GM23338 (cell line): Measurements from ENCODE around the gene CDH4.

Experiments used
- EZH2 ChIP-seq: fragments of 200-600 bp; sonication (generic); IDR thresholded peaks from one replicate; pipeline ENCODE4 v1.8.0; 2017; ENCODE audit warnings: antibody characterized with exemption, mild to moderate bottlenecking, low read depth; ENCODE audit not compliant: unreplicated experiment
- EZH2phosphoT487 ChIP-seq: fragments of 200-600 bp; sonication (generic); IDR thresholded peaks from one replicate; pipeline ENCODE4 v1.8.1; 2018; ENCODE audit warnings: antibody characterized with exemption; ENCODE audit not compliant: unreplicated experiment
- JUNB ChIP-seq: IDR thresholded peaks from one replicate; pipeline ENCODE4 v1.6.1; 2016; ENCODE audit warnings: antibody characterized with exemption; ENCODE audit not compliant: unreplicated experiment
- POLR2AphosphoS5 ChIP-seq: IDR thresholded peaks from 2 replicates; pipeline ENCODE4 v1.6.1; 2016; ENCODE audit warnings: antibody characterized with exemption, low read depth
- STAT1 ChIP-seq: IDR thresholded peaks from one replicate; pipeline ENCODE4 v1.6.1; 2016; ENCODE audit warnings: antibody characterized with exemption; ENCODE audit not compliant: unreplicated experiment
- TF ChIP-seq, protein P1 (sequence below), 2 experiments: fragments of 200-600 bp in 1 of 2; sonication (generic) in 1 of 2; conservative IDR thresholded peaks; 2 replicates each; pipeline versions ENCODE4 v1.5.1 to v1.6.1; 2016 to 2017; ENCODE audit warnings: antibody characterized with exemption in 2 of 2, low read depth in 2 of 2, mild to moderate bottlenecking in 2 of 2, moderate library complexity in 1 of 2
- TF ChIP-seq, protein P2 (sequence below): IDR thresholded peaks from one replicate; pipeline ENCODE4 v1.6.1; 2018; ENCODE audit warnings: antibody characterized with exemption; ENCODE audit not compliant: unreplicated experiment

GRCh38 chr20:61543931-61544745, 292.1 kb downstream of the CDH4 start:
- TF ChIP-seq, protein P1, sequence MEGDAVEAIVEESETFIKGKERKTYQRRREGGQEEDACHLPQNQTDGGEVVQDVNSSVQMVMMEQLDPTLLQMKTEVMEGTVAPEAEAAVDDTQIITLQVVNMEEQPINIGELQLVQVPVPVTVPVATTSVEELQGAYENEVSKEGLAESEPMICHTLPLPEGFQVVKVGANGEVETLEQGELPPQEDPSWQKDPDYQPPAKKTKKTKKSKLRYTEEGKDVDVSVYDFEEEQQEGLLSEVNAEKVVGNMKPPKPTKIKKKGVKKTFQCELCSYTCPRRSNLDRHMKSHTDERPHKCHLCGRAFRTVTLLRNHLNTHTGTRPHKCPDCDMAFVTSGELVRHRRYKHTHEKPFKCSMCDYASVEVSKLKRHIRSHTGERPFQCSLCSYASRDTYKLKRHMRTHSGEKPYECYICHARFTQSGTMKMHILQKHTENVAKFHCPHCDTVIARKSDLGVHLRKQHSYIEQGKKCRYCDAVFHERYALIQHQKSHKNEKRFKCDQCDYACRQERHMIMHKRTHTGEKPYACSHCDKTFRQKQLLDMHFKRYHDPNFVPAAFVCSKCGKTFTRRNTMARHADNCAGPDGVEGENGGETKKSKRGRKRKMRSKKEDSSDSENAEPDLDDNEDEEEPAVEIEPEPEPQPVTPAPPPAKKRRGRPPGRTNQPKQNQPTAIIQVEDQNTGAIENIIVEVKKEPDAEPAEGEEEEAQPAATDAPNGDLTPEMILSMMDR (conservative IDR thresholded peaks at IDR 0.05; ENCODE audit: low read depth in 2 of 2): no peak
- TF ChIP-seq POLR2AphosphoS5 (no peak), EZH2 (no peak), JUNB (no peak), STAT1 (no peak), EZH2phosphoT487 (no peak)
- TF ChIP-seq, protein P2, sequence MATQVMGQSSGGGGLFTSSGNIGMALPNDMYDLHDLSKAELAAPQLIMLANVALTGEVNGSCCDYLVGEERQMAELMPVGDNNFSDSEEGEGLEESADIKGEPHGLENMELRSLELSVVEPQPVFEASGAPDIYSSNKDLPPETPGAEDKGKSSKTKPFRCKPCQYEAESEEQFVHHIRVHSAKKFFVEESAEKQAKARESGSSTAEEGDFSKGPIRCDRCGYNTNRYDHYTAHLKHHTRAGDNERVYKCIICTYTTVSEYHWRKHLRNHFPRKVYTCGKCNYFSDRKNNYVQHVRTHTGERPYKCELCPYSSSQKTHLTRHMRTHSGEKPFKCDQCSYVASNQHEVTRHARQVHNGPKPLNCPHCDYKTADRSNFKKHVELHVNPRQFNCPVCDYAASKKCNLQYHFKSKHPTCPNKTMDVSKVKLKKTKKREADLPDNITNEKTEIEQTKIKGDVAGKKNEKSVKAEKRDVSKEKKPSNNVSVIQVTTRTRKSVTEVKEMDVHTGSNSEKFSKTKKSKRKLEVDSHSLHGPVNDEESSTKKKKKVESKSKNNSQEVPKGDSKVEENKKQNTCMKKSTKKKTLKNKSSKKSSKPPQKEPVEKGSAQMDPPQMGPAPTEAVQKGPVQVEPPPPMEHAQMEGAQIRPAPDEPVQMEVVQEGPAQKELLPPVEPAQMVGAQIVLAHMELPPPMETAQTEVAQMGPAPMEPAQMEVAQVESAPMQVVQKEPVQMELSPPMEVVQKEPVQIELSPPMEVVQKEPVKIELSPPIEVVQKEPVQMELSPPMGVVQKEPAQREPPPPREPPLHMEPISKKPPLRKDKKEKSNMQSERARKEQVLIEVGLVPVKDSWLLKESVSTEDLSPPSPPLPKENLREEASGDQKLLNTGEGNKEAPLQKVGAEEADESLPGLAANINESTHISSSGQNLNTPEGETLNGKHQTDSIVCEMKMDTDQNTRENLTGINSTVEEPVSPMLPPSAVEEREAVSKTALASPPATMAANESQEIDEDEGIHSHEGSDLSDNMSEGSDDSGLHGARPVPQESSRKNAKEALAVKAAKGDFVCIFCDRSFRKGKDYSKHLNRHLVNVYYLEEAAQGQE: no peak
